HG03432 (cell line): ENCODE data around the gene TMEM114.
A peak's percentile ranks its signal among the peaks of the same experiment; 100 is the strongest.

Source experiments
- ATAC-seq: cut with Tn5 transposase; IDR thresholded peaks from one replicate; pipeline ENCODE4 v1.9.1; 2021; ENCODE audit warnings: mild to moderate bottlenecking, moderate library complexity; ENCODE audit not compliant: unreplicated experiment

TMEM114 gene

GRCh38 chr16:8611886-8612600 is 21.7 kb upstream of the TMEM114 start:
- no peak for ATAC-seq

- no peak for ATAC-seq
These were observed 20.8 kb upstream of the TMEM114 start for GRCh38 chr16:8611122-8611521.

- no peak for ATAC-seq
These were observed 16.9 kb upstream of the TMEM114 start for GRCh38 chr16:8607214-8607613.

- ATAC-seq, result no peak
These were observed 15.2 kb upstream of the TMEM114 start for GRCh38 chr16:8605554-8605953.

GRCh38 chr16:8600144-8600775 is 9.9 kb upstream of the TMEM114 start:
- no peak for ATAC-seq

GRCh38 chr16:8596581-8596980 is 6.3 kb upstream of the TMEM114 start:
- no peak for ATAC-seq

GRCh38 chr16:8595783-8596182 is 5.5 kb upstream of the TMEM114 start:
- ATAC-seq, result no peak

GRCh38 chr16:8594149-8594666 is 3.9 kb upstream of the TMEM114 start:
- no peak for ATAC-seq

GRCh38 chr16:8591451-8591850 is 1.1 kb upstream of the TMEM114 start:
- ATAC-seq, result no peak

- ATAC-seq, result no peak
These were observed 500 bp upstream of the TMEM114 start for GRCh38 chr16:8590811-8591210.

GRCh38 chr16:8589057-8589899 is 1.0 kb downstream of the TMEM114 start:
- no peak for ATAC-seq

GRCh38 chr16:8588682-8589056 is 1.6 kb downstream of the TMEM114 start:
- no peak for ATAC-seq

GRCh38 chr16:8587065-8587464 is 3.2 kb downstream of the TMEM114 start:
- no peak for ATAC-seq

GRCh38 chr16:8585857-8586256 is 4.5 kb downstream of the TMEM114 start:
- ATAC-seq, result no peak

- ATAC-seq, result no peak
These were observed 5.3 kb downstream of the TMEM114 start for GRCh38 chr16:8585041-8585440.

- ATAC-seq, result no peak
These were observed 6.6 kb downstream of the TMEM114 start for GRCh38 chr16:8583732-8584131.

- ATAC-seq, result no peak
These were observed 7.1 kb downstream of the TMEM114 start for GRCh38 chr16:8583199-8583598.

- ATAC-seq, result peak; percentile 64
These were observed 8.3 kb downstream of the TMEM114 start for GRCh38 chr16:8581831-8582580.

GRCh38 chr16:8579559-8579958 is 10.8 kb downstream of the TMEM114 start:
- no peak for ATAC-seq

- ATAC-seq, result no peak
These were observed 12.5 kb downstream of the TMEM114 start for GRCh38 chr16:8577678-8578304.
